Measurements from ENCODE around the gene NECAP2.

DNA sequence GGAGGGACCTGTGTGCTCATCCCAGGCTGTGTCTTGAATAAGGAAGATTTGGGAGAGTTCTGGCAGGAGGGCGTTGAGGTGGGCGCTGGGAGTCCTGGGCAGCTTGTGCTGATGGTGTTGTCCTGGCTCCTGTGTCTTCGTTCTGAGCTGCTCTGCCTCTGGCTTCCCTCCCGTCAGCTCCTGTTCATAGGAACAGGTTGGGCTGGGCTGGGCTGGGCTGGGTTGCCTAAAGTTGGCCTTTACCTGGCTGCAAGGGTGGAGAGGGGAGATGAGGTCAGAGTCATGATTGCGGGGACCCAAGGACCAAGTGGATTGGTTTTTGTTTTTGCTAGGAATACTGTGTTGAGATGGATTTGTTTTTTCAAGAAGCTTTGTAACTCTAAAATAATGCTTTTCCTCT lies 9.1 kb downstream of the NECAP2 start:
- TF ChIP-seq, protein P1, sequence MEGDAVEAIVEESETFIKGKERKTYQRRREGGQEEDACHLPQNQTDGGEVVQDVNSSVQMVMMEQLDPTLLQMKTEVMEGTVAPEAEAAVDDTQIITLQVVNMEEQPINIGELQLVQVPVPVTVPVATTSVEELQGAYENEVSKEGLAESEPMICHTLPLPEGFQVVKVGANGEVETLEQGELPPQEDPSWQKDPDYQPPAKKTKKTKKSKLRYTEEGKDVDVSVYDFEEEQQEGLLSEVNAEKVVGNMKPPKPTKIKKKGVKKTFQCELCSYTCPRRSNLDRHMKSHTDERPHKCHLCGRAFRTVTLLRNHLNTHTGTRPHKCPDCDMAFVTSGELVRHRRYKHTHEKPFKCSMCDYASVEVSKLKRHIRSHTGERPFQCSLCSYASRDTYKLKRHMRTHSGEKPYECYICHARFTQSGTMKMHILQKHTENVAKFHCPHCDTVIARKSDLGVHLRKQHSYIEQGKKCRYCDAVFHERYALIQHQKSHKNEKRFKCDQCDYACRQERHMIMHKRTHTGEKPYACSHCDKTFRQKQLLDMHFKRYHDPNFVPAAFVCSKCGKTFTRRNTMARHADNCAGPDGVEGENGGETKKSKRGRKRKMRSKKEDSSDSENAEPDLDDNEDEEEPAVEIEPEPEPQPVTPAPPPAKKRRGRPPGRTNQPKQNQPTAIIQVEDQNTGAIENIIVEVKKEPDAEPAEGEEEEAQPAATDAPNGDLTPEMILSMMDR (IDR thresholded peaks at IDR 0.05; ENCODE audit: poor library complexity), result no peak
- no peak for TF ChIP-seq EZH2phosphoT487 (IDR thresholded peaks at IDR 0.05; ENCODE audit: low read depth, severe bottlenecking, unreplicated experiment)
- TF ChIP-seq EZH2 (IDR thresholded peaks at IDR 0.05; ENCODE audit: borderline replicate concordance), result no peak

Data from hepatocyte (in vitro differentiated cells).